Measurements from ENCODE around the gene RS1.

DNA sequence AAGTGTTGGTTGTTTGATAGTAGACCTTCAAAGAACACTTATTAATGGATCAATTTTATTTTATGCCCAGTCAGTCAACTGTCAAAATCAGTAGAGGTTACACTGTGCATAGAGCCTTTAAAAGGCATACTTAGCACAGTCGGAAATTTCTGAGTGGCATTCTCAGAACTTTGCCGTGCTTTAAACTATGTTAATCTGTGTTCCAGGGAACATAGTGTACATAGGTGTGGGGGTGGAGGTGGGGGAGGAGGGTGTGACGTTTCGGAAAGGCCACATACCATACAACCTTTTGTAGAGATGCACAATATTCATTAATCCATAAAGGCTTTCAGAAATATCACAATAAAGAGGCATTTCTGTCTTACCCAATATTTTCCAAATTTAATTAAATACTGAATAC, 75.8 kb downstream of the RS1 start:
- no peak for TF ChIP-seq CTCF (IDR thresholded peaks at IDR 0.05 in 4 of 5, conservative IDR thresholded peaks at IDR 0.05 in 1 of 5)
- TF ChIP-seq POLR2A (IDR thresholded peaks at IDR 0.05): no peak
